K562 (cell line): ENCODE results near the gene SF3B4. TPM values are rescaled to one million over a fixed set of nuclear protein-coding genes. Genes with fewer than 3 reads are reported as not detected.

Experiments
- ATAC-seq: fragments of 200-7000 bp; cut with Tn5 transposase; 3 replicates; pipeline ENCODE4 v1.9.1; 2020; ENCODE audit warnings: moderate library complexity
- BruUV-seq: library from RNA; stranded (reverse); fragments of 400-500 nt; replicated peaks from 2 replicates; lab custom pipeline; 2021; lab: Mats Ljungman, UMichigan
- CTCF ChIA-PET: fragments of 300-600 bp; formaldehyde crosslinking; extraction: SDS; loops from one replicate; lab custom pipeline; 2021; ENCODE audit warnings: low intra/inter-chr PET ratio; lab: Yijun Ruan, JAX
- POLR2A ChIA-PET: fragments of 300-600, 350-650 bp; sonication (Branson Sonifier 250); formaldehyde crosslinking; extraction: SDS; loops from one replicate; lab custom pipeline; 2021; ENCODE audit warnings: antibody characterized with exemption, inconsistent platforms; lab: Yijun Ruan, JAX
- DNase-seq, 4 experiments: peaks; one replicate each; pipeline versions ENCODE4 v3.0.0 to v3.0.0-alpha.2; 2011 to 2018; ENCODE audit warnings: low spot score in 3 of 4, mixed read lengths in 3 of 4; ENCODE audit errors: extremely low read depth in 1 of 4
- FAIRE-seq: peaks from 2 replicates; lab custom pipeline; 2011; peaks lifted over from hg19 to GRCh38; lab: Jason Lieb, UNC
- H2AFZ ChIP-seq: 2 replicates; pipeline ENCODE4 v1.6.0; 2011; ENCODE audit warnings: low read depth, low read length, control low read depth, inconsistent platforms
- H3K27ac ChIP-seq: fragments of 200-600 bp; 3 replicates; pipeline ENCODE4 v1.8.0; 2011; ENCODE audit warnings: low read depth, mild to moderate bottlenecking, control low read depth, inconsistent platforms, low read length, moderate library complexity, mixed read lengths; ENCODE audit errors: extremely low read depth
- H3K27me3 ChIP-seq, 2 experiments: fragments of 300-600 bp in 1 of 2; 2 replicates in 1 of 2; 3 replicates in 1 of 2; pipeline versions ENCODE4 v1.6.0 to v1.8.0; 2011; ENCODE audit warnings: inconsistent platforms in 2 of 2, low read length in 2 of 2, mild to moderate bottlenecking in 1 of 2, mixed read lengths in 1 of 2, moderate library complexity in 1 of 2; ENCODE audit not compliant: control insufficient read depth in 2 of 2, insufficient read depth in 2 of 2
- H3K36me3 ChIP-seq: fragments of 300-600 bp; 3 replicates; pipeline ENCODE4 v1.8.0; 2011; ENCODE audit warnings: mild to moderate bottlenecking, low read length, inconsistent platforms; ENCODE audit not compliant: control insufficient read depth, insufficient read depth
- H3K4me1 ChIP-seq, 2 experiments: fragments of 200-600 bp in 1 of 2; replicated peaks in 1 of 2; 2 replicates in 1 of 2; 3 replicates in 1 of 2; pipeline versions ENCODE4 v1.5.1 to v1.8.0; 2011; ENCODE audit warnings: inconsistent platforms in 2 of 2, low read length in 2 of 2, mild to moderate bottlenecking in 1 of 2, mixed read lengths in 1 of 2, moderate library complexity in 1 of 2; ENCODE audit not compliant: control insufficient read depth in 2 of 2, insufficient read depth in 2 of 2
- H3K4me2 ChIP-seq: 2 replicates; pipeline ENCODE4 v1.6.1; 2011; ENCODE audit warnings: low read length, control low read depth, inconsistent platforms, mixed read lengths; ENCODE audit not compliant: insufficient read depth
- H3K4me3 ChIP-seq: fragments of 200-600 bp; sonication (generic), shearing (Covaris generic); 2 replicates; pipeline ENCODE4 v1.5.1; 2016; ENCODE audit warnings: control low read depth, inconsistent platforms
- H3K79me2 ChIP-seq: fragments of 200-600 bp; 3 replicates; pipeline ENCODE4 v1.8.0; 2011; ENCODE audit warnings: low read length, inconsistent platforms; ENCODE audit not compliant: control insufficient read depth, insufficient read depth
- H3K9ac ChIP-seq, 2 experiments: 2 replicates each; pipeline versions ENCODE4 v1.6.0 to v1.6.1; 2011; ENCODE audit warnings: low read depth in 2 of 2, low read length in 2 of 2, control low read depth in 1 of 2, inconsistent platforms in 1 of 2, mild to moderate bottlenecking in 1 of 2, mixed read lengths in 1 of 2; ENCODE audit not compliant: insufficient read depth in 1 of 2
- H3K9me1 ChIP-seq: one replicate; pipeline ENCODE4 v1.6.0; 2011; ENCODE audit warnings: inconsistent platforms, mild to moderate bottlenecking, low read length, moderate library complexity; ENCODE audit not compliant: control insufficient read depth, insufficient read depth
- H3K9me3 ChIP-seq: replicated peaks from 2 replicates; pipeline ENCODE4 v1.5.1; 2011; ENCODE audit warnings: low read depth, low read length, inconsistent platforms; ENCODE audit not compliant: control insufficient read depth, insufficient read depth
- H4K20me1 ChIP-seq: replicated peaks from 2 replicates; pipeline ENCODE4 v1.6.1; 2011; ENCODE audit warnings: low read length, inconsistent platforms, mixed read lengths; ENCODE audit not compliant: control insufficient read depth, insufficient read depth
- CBFA2T2 ChIP-seq: fragments of 450-650 bp; conservative IDR thresholded peaks from 2 replicates; pipeline ENCODE4 v1.6.1; 2017; ENCODE audit warnings: mild to moderate bottlenecking
- in situ Hi-C: fragments of 300-500 bp; cut with MboI; formaldehyde crosslinking; loops from 4 replicates; pipeline ENCODE4 v1.15.0; 2018; ENCODE audit warnings: inconsistent platforms, mixed read lengths
- intact Hi-C: fragments of 100-400 bp; cut with micrococcal nuclease; formaldehyde crosslinking; loops from 2 replicates; pipeline ENCODE4 v1.14.2; 2022
- polyA plus RNA-seq, 8 experiments: library from polyadenylated mRNA; depleted of rRNA in 4 of 8; stranded (reverse) in 5 of 8; unstranded in 3 of 8; fragments of >200 nt; fragmentation: Nextera tagmentation in 2 of 8; fragmentation: Illumina TruSeq in 1 of 8; extraction: Ambion mirVana in 2 of 8; extraction: Trizol in 1 of 8; gene quantifications; 2 replicates each; pipeline versions ENCODE4 v1.2.1 to v1.2.3, GENCODE V29; 2011 to 2014; ENCODE audit warnings: inconsistent platforms in 1 of 8, missing spikeins in 1 of 8
- total RNA-seq, 7 experiments: library from RNA; depleted of rRNA in 6 of 7; stranded (reverse); fragments of >200 nt in 6 of 7; fragmentation: Illumina TruSeq in 2 of 7; extraction: Trizol in 2 of 7; gene quantifications; 2 replicates each; pipeline versions ENCODE4 v1.2.1 to v1.2.3, GENCODE V29; 2011 to 2021; ENCODE audit warnings: low replicate concordance in 1 of 7
- TF ChIP-seq, protein P1 (sequence below): fragments of 250-450 bp; sonication (Bioruptor Pico); IDR thresholded peaks from 2 replicates; pipeline ENCODE4 v1.5.1; 2021; ENCODE audit warnings: mild to moderate bottlenecking
- TF ChIP-seq, protein P2 (sequence below): IDR thresholded peaks from 3 replicates; pipeline ENCODE4 v1.6.1; 2011; ENCODE audit warnings: borderline replicate concordance, mild to moderate bottlenecking; ENCODE audit not compliant: insufficient read length, insufficient read depth

Gene SF3B4
- total and polyA plus RNA-seq, 9 of the 15 experiments (the other 6 are each of a cell fraction or from before 2014, with no cell fraction given), result 3.0 to 88.0 (median 26.1) TPM

GRCh38 chr1:149937759-149938158 lies 10.2 kb upstream of the SF3B4 start:
- in situ Hi-C loops (no loop called here), intact Hi-C loops (no loop called here)
- H3K9ac ChIP-seq, result peak overlapping the region; percentile 3 to 53; a peak in 1 of 4 replicates
- no peaks in the 10 kb centered on the region for H3K27me3 ChIP-seq
- H3K4me2 ChIP-seq, result no peak overlapping the region
- H3K9me3 ChIP-seq, result no peaks in the 10 kb centered on the region
- no peaks in the 10 kb centered on the region for H3K36me3 ChIP-seq
- H3K4me3 ChIP-seq, result no peak overlapping the region
- H3K79me2 ChIP-seq, result no peaks in the 10 kb centered on the region
- peaks cover 23 to 39% of the 10 kb centered on the region in 2 experiments for H3K4me1 ChIP-seq
- ATAC-seq (no peak), DNase-seq (no peak), FAIRE-seq (no peak)
- no peaks in the 10 kb centered on the region for H3K9me1 ChIP-seq
- H4K20me1 ChIP-seq, result no peaks in the 10 kb centered on the region
- ChIA-PET POLR2A (interaction anchor here (0.6 to 2.7 kb wide), 4 partner anchors 9 to 249 kb away, joined by 3 to 24 read pairs (median 12); partner anchors contain the start of gene SF3B4), CTCF (no interaction called here)
- no peak overlapping the region for H2AFZ ChIP-seq
- TF ChIP-seq, protein P1, sequence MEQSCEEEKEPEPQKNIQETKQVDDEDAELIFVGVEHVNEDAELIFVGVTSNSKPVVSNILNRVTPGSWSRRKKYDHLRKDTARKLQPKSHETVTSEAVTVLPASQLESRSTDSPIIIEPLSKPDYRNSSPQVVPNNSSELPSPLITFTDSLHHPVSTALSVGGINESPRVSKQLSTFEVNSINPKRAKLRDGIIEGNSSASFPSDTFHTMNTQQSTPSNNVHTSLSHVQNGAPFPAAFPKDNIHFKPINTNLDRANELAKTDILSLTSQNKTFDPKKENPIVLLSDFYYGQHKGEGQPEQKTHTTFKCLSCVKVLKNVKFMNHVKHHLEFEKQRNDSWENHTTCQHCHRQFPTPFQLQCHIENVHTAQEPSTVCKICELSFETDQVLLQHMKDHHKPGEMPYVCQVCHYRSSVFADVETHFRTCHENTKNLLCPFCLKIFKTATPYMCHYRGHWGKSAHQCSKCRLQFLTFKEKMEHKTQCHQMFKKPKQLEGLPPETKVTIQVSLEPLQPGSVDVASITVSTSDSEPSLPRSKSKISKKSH (CRISPR knock-in tag), result no peak
- no peak for TF ChIP-seq CBFA2T2
- TF ChIP-seq, protein P2, sequence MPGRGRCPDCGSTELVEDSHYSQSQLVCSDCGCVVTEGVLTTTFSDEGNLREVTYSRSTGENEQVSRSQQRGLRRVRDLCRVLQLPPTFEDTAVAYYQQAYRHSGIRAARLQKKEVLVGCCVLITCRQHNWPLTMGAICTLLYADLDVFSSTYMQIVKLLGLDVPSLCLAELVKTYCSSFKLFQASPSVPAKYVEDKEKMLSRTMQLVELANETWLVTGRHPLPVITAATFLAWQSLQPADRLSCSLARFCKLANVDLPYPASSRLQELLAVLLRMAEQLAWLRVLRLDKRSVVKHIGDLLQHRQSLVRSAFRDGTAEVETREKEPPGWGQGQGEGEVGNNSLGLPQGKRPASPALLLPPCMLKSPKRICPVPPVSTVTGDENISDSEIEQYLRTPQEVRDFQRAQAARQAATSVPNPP, result no peak
- BruUV-seq, result no TSS peak
- H3K27ac ChIP-seq, result no peak overlapping the region
